ENCODE measurements around the gene RIGI.

RIGI gene

DNA sequence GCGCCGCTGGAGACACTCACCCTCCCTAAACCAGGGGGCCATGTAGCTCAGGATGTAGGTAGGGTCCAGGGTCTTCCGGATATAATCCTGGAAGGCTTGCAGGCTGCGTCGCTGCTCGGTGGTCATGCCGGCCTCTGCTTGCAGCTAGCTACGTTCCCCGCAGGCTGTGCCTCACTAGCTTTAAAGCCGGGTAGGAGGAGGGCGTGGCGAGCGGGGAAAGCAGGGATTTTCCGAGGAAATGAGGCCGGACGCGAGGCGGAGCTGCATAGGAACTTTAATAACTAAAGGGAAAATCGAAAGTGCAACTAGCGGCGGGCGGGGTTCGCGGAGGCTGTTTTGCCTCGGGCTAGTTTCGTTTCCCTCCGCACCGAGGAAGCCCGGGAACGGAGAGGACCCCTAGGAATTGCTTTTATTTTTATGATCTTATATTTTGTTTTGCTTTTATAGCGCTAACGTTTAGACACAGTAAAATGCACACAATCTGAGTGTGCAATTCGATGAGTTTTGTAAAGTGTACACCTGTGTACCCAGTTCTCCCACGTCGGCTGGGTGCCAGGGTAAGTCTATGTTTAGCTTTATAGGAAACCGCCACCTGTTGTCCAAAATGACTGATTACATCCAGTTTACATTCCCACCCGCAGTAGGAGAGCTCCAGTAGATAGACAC lies at the start of gene RIGI:
TSS of gene RIGI (minus strand) at position 156 of the 666 bp plus-strand sequence. CDS start at position 126, 30 bp downstream.
- TF ChIP-seq POLR2A (IDR thresholded peaks at IDR 0.05; ENCODE audit: low read depth, low read length) = peak; percentile 25; the same call in 1 of the 2 replicates
- peak; percentile 44 for DNase-seq (ENCODE audit: insufficient read length, low spot score)
- peak; percentile 78 for FAIRE-seq

DNA sequence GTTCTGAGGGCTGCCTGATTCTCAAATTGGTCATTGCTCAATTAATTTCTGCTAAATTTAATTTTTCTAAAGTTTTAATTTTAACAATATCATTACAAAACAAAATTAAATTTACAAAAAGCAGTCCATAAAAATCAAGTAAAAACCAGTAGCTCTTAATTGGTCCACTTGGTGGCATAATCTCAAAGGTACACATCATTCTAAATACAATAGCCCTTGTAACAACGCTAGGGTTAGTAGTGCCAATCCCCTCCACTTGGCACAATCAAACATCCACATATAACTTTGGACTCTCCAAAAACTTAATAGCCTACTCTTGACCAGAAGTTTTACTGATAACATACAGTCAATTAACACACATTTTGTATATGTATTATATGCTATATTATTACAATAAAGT lies 48.9 kb upstream of the RIGI start:
- FAIRE-seq = no peak
- no peak for TF ChIP-seq POLR2A (IDR thresholded peaks at IDR 0.05; ENCODE audit: low read depth, low read length)
- DNase-seq (ENCODE audit: insufficient read length, low spot score) = no peak

- TF ChIP-seq POLR2A (IDR thresholded peaks at IDR 0.05; ENCODE audit: low read depth, low read length) = no peak
- FAIRE-seq (no peak), DNase-seq (ENCODE audit: insufficient read length, low spot score) (no peak)
Measured at GRCh38 chr9:32573821-32574220, 47.8 kb upstream of the RIGI start.

DNA sequence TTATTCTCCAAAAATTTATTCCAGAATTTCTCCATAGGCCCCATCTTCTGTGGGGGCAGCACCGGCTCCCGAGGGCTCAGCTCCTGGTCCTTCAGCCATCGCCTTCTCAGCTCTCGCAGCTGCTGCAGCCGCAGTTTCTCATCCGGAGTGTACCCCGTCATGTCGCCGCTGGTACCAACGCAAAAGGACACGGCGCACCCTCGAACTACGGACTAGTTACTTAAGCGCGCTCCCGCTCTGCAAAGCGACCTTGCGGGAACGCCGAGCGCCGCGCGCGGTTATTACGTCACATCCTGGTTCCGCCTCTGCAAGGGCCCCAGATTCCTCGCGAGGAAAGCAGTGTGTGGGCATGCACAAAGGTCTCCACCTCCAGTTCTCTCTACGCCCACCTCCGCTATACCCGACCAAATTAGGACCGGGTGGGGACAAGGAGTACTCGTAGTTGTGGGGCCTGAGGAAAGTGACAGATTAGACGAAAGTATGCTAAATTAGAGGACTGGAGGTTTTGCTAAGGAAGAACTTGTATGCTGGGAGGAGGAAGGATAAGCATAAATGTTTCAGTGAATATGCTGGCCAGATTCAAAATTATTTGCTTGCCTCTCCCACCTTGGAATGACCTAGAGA lies 47.0 kb upstream of the RIGI start, which contains the start of gene NDUFB6:
TSS of gene NDUFB6 (minus strand) at position 260 of the 624 bp plus-strand sequence. CDS start at position 161, 99 bp downstream.
- DNase-seq (ENCODE audit: insufficient read length, low spot score) = peak; percentile 48
- peak; percentile 73; the same call in 1 of the 2 replicates for TF ChIP-seq POLR2A (IDR thresholded peaks at IDR 0.05; ENCODE audit: low read depth, low read length)
- FAIRE-seq = peak; percentile 80

- DNase-seq (ENCODE audit: insufficient read length, low spot score) = peak; percentile 23
- peak; percentile 95 for FAIRE-seq
- TF ChIP-seq POLR2A (IDR thresholded peaks at IDR 0.05; ENCODE audit: low read depth, low read length) = no peak
Measured at GRCh38 chr9:32571969-32572899, 46.2 kb upstream of the RIGI start.

DNA sequence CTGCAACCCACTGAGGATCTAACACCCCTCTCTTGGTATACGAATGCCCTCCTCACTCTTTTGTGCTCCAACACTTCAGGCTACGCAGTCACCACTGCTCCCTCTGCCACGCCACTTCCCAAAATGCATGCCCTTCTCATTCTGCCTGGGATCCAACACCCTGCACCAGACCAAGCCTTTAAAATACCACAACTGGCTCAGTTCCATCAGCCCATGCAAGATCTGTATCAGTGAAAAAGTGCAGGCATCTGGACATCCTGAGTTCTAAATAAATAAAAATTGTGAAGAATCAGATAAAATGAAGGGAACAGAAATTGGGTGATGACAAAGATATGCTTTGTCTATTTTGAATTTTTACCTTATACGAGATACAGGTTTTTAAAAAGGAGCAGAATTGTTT lies 44.3 kb upstream of the RIGI start:
- FAIRE-seq (no peak), DNase-seq (ENCODE audit: insufficient read length, low spot score) (no peak)
- no peak for TF ChIP-seq POLR2A (IDR thresholded peaks at IDR 0.05; ENCODE audit: low read depth, low read length)

- DNase-seq (ENCODE audit: insufficient read length, low spot score) = no peak
- no peak for TF ChIP-seq POLR2A (IDR thresholded peaks at IDR 0.05; ENCODE audit: low read depth, low read length)
- no peak for FAIRE-seq
Measured at GRCh38 chr9:32566770-32567169, 40.8 kb upstream of the RIGI start.

- FAIRE-seq (no peak), DNase-seq (ENCODE audit: insufficient read length, low spot score) (no peak)
- no peak for TF ChIP-seq POLR2A (IDR thresholded peaks at IDR 0.05; ENCODE audit: low read depth, low read length)
Measured at GRCh38 chr9:32565967-32566366, 40.0 kb upstream of the RIGI start.

GRCh38 chr9:32558408-32558934 lies 32.5 kb upstream of the RIGI start:
- TF ChIP-seq POLR2A (IDR thresholded peaks at IDR 0.05; ENCODE audit: low read depth, low read length) = no peak
- no peak for DNase-seq (ENCODE audit: insufficient read length, low spot score)
- no peak for FAIRE-seq

DNA sequence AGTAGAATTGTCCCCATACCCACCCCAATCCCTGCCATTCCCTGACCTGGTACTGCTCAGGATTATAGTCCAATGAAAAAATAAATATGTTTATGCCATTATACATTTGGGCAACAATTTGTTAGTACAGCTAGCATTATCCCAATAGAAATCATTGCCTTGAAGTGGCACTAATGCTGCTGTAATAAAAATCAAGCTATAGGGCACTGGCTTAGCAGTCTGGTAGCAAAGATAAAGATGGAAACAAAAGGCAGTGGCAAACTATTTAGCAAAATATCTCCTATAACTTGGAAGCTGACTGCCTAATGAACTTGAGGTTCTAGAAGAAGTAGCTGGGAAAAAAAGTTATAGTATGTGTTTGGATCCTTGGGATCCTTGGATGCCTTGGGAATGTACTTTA lies 28.6 kb upstream of the RIGI start:
- FAIRE-seq = no peak
- no peak for DNase-seq (ENCODE audit: insufficient read length, low spot score)
- no peak for TF ChIP-seq POLR2A (IDR thresholded peaks at IDR 0.05; ENCODE audit: low read depth, low read length)

- FAIRE-seq = no peak
- no peak for TF ChIP-seq POLR2A (IDR thresholded peaks at IDR 0.05; ENCODE audit: low read depth, low read length)
- DNase-seq (ENCODE audit: insufficient read length, low spot score) = no peak
Measured at GRCh38 chr9:32554107-32554506, 28.1 kb upstream of the RIGI start.

DNA sequence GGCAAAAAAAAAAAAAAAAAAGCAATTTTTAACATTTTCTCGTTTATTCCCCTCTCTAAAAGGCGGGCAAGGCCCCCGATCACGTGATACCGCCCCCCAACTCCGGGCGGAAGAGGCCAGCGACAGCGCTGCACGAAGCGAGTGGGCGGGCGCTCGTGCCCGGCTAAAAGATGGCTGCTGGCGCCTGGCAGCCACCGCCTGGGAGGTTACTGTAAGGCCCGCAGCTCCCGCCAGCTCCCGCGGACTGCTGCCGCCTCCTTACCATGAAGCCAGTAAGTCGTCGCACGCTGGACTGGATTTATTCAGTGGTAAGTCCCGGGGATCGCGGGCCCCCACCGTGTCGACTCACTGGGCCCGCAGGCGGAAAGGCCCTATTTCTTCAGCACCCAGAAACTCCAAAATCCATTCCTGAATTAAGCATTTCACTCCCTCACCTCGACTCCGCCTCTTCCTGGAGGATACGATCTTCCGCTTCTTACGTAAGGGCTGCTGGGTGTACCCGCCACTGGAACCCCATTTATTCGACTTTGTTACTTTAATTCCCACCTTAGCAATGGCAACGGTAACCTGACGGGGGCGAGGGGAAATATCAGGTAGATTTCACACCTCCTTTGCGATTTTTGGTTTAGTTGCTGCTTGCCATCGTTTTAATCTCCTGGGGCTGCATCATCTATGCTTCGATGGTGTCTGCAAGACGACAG lies 26.3 kb upstream of the RIGI start, which contains the start of the genes SMIM27 and TOPORS:
TSS of gene SMIM27 (plus strand) at position 156 of the 701 bp plus-strand sequence. CDS start at position 264, 108 bp downstream.
TSS of gene TOPORS (minus strand) at position 415 of the 701 bp plus-strand sequence. CDS start at position 265, 150 bp downstream.
- no peak for FAIRE-seq
- peak; percentile 49 for DNase-seq (ENCODE audit: insufficient read length, low spot score)
- TF ChIP-seq POLR2A (IDR thresholded peaks at IDR 0.05; ENCODE audit: low read depth, low read length) = peak; percentile 54
